ENCODE results near the gene MKNK1.

DNA sequence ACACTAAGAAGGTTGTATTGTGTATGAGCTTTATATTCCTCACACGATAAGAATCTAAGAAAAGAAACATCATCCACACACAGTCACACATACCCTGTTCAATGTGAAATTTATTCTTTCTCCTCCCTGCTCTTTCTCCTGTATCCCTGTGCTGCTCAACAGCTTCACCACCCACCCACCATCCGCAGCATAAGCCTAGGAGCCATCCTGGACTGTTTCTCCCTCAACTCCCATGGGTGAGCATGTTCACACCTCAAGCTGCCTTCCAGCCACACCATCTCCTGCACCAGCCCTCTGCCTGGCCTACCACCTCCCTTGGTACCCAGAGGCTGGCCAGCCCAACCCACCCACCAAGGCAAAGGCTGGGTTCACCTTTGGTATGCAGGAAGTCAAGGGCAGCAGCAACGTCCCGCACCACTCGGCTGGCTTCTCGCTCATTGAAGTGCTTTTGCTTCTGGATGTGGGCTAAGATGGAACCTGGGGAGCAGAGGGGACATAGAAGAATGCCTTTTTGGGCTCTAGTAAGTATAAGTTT, 32.3 kb downstream of the MKNK1 start:
- TF ChIP-seq, protein P1, sequence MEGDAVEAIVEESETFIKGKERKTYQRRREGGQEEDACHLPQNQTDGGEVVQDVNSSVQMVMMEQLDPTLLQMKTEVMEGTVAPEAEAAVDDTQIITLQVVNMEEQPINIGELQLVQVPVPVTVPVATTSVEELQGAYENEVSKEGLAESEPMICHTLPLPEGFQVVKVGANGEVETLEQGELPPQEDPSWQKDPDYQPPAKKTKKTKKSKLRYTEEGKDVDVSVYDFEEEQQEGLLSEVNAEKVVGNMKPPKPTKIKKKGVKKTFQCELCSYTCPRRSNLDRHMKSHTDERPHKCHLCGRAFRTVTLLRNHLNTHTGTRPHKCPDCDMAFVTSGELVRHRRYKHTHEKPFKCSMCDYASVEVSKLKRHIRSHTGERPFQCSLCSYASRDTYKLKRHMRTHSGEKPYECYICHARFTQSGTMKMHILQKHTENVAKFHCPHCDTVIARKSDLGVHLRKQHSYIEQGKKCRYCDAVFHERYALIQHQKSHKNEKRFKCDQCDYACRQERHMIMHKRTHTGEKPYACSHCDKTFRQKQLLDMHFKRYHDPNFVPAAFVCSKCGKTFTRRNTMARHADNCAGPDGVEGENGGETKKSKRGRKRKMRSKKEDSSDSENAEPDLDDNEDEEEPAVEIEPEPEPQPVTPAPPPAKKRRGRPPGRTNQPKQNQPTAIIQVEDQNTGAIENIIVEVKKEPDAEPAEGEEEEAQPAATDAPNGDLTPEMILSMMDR (IDR thresholded peaks at IDR 0.05; ENCODE audit: low read depth, low read length, poor library complexity, severe bottlenecking) = no peak
- TF ChIP-seq EZH2phosphoT487 (IDR thresholded peaks at IDR 0.05; ENCODE audit: borderline replicate concordance, low read length) = no peak

Data from DOHH2 (cell line).